GM12874 (cell line): ENCODE results near the gene AKT1.

Source experiments
- CTCF ChIP-seq: IDR thresholded peaks from 2 replicates; pipeline ENCODE4 v1.5.1; 2011; ENCODE audit warnings: low read depth, mild to moderate bottlenecking, control low read depth, low read length, moderate library complexity; ENCODE audit not compliant: insufficient read depth

The AKT1 gene

GRCh38 chr14:104735830-104736642 is 59.5 kb downstream of the AKT1 start:
- no peak for TF ChIP-seq CTCF

GRCh38 chr14:104734991-104735779 is 60.4 kb downstream of the AKT1 start:
- no peak for TF ChIP-seq CTCF

- TF ChIP-seq CTCF, result no peak
Observed at GRCh38 chr14:104734601-104734990, 61.0 kb downstream of the AKT1 start.

GRCh38 chr14:104734051-104734587 is 61.4 kb downstream of the AKT1 start:
- no peak for TF ChIP-seq CTCF

- no peak for TF ChIP-seq CTCF
Observed at GRCh38 chr14:104732931-104733681, 62.4 kb downstream of the AKT1 start.

GRCh38 chr14:104732355-104732804 is 63.2 kb downstream of the AKT1 start:
- TF ChIP-seq CTCF, result no peak
